GM19463 (cell line): ENCODE measurements around the gene PTPRK.
A peak's percentile ranks its signal among the peaks of the same experiment; 100 is the strongest.

ENCODE experiments used
- ATAC-seq: cut with Tn5 transposase; IDR thresholded peaks from one replicate; pipeline ENCODE4 v1.9.1; 2021; ENCODE audit warnings: mild to moderate bottlenecking, moderate library complexity; ENCODE audit not compliant: unreplicated experiment

Gene PTPRK

DNA sequence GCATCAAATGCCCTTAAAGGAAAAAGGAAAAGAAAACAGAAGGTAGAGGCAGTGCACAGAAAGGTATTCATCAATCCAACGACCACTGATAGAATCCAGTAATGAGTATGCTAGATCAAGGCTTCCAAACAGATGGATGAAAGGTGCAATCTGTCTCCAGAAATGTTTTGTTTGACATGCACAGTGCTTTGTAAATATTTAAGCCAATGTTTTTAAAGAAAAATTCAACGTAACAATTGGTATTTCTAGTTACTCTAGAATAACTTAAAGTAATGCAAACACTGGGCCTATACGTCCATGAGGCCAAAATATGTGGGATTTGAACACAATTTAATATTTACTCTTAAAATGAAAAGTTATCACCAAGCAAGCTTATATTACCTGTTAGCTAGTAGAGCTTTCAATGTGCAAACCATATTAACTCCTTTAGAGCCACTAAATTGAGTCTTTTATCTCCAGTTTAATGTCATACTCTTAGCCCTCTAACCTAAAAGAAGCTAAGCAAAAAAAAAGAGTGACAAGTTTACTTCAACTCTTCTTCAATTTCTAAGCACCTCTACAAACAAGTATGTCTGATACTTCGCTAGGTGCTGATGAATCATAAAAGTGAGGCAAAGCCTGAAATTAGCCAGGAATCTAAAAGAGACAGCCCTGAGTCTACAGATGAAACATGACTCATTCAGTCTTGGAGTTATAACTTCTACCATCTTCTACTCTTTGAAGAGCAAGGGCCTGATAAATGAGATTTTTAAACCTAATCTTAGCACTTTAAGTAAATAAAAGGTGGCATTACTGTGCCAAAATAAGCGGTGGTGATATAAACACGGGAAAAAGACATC, 169.8 kb downstream of the PTPRK start:
- ATAC-seq = no peak

DNA sequence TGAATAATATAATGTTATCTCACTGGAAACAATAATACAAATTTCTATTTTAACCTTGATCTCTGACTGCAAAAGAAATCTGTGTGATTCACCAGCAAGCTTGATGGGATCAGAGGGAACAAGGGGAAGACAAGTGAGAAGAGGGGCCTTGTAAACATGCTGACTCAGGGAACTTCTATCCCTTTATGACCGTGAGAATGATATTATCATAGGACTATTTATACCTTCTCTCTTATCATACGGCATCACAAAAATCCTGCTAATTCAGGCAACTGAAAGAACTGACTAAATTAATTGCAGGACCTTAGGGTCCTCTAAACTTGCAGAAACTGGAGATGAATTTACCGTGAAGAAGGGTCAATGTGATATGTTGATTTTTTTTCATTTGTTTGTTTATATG, 173.3 kb downstream of the PTPRK start:
- ATAC-seq = no peak

DNA sequence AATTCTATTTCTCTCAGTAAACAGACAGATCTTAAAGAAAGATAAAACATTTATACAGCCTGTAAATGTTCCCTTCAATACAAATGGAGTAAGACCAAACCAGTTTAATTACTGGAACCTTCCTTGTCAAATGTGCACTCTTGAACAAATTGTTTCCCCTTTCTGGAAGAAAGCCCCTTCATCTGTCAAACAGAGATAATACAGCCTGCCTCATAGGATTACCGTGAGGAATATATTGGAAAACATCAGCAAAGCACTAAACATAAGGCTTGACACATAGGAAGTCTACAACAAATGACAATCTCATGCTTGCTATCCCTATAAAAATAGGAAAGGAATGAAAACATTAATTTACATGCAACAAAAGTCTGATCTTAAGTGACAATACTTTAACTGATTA, 173.8 kb downstream of the PTPRK start:
- ATAC-seq = no peak

DNA sequence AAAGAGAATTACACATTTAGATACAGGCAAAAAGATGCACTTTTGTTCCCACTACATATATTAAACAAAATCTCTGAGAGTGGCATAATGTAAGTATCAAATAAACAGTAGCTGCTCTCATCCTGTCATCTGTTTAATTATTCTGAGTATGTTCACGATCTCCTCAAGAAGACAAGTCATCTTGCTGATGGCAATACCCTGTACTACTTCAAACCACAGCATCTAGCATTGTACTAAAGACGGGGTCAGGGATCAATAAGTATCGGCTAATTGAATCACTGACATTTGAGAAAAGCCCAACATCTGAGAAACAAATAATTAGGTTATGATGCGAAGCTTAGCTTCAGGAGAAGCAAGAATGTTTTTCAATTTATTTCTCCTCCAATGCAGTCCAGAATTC, 175.1 kb downstream of the PTPRK start:
- ATAC-seq = no peak

DNA sequence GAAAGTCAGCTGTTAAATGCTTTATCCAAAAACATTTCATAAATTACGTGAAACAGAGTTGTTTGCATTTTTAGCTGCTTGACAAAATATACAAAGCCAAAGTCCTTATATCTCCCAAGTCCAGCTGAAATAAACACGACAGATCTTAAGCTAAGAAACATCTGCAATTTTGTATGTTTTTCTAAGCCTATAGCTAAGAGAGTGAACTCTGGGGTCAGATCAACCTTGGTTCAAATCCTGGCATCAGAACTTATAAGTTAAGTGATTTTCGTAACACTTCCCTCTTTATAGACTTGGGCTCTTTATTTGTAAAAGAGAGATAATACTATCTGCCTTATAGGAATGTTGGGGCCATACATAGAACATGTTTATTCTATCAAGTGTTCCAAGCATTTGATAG, 176.7 kb downstream of the PTPRK start:
- no peak for ATAC-seq

DNA sequence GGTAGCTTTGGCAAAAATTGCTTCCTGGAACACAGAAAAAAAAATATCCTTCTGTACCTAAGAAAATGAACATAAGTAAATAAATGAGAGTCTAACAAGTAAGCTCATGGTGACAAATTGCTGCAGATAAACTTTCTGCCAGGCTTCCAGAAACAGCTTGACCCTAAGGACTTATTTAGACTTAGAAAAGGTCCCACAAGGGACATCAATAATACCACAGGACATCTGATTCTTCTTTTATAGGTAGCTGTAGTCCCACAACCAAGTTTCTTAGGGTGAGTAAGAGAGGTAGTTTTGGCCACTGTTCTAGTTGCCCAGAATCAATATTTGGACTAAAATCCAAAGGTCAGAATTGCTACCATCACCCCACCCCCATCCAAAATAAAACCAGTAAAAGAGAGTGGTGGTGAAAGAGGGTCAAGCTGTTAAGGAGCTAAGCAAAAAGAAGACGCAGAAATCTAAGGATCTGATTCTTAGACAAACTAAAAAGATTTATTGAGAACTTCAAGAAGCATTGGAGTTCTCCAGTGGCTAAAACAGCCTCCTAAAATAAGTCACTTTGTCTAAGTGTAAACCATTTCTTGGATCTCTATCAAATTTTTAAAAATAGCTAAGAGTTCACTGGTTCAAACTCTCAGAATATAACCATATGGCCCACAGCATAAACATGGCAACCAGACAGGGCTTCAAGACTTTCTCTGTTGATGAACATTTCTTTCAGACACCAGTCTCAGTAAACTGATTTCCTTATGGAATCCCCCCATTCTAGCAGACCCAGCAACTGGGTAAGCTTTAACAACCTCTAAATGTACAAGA, 180.6 kb downstream of the PTPRK start:
- no peak for ATAC-seq

DNA sequence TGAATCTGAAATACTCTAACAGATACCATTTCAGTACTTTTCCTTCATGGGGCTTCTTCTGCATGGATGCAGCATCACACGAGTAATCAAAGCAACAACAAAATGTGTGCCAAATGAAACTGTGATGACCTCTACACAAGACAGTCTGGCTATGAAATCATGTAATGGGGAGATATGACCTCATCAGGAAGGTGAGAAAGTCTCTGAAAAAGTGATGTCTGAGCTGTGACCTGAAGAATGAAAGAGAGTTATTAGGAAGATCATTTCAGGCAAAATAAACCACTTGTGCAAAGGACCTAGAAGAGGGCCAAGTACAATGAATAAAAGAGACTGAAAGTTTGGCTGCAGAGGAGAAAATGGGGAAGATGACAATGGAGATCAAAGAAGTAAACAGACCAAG, 182.8 kb downstream of the PTPRK start:
- ATAC-seq = no peak

DNA sequence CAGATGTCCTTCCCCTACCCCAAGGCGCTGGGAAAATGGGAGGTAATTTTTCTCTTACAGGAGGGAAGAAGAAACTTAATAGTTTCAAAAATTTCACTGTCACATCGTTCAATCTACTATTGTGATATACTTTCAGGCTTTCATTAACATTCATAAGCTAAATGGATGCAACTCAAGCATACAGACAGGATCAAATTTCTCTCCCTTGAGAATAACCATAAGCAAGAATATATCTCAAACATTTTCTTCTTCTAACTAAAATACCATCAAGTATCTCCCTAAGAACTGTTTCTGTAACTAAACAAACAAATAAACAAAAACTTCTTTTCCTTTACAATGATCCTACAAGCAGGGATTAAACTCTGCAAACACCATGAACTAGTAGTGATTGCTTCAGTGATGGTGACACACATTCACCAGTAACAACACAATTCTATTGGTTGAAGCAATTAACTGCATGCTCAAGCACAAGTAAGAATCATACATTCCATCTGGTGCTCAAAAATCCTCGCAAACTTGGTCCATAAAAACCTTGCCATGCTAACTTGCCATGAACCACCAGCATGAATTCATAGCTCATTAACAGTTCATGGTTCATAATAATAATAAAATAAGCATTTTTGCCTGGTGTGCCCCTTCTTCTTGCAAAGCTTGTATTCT, 183.8 kb downstream of the PTPRK start:
- no peak for ATAC-seq

DNA sequence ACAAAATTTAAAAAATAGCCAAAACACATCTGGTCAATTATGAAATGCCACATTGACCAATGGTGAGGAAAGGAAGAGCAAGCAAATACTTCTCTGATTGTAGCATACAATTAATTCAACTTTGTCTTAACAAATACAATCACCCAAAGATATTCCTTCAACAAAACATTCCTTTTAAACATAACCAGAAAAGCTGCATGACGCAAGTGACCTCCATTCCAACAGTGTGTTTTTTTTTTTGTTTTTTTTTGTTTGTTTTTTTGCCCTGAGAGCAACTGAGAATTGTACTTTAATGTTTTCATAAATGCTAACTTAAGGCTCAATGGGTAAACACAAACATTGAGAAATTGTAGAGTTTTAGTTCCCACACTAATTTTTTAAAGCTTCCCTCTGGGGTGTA, 184.4 kb downstream of the PTPRK start:
- ATAC-seq = no peak

DNA sequence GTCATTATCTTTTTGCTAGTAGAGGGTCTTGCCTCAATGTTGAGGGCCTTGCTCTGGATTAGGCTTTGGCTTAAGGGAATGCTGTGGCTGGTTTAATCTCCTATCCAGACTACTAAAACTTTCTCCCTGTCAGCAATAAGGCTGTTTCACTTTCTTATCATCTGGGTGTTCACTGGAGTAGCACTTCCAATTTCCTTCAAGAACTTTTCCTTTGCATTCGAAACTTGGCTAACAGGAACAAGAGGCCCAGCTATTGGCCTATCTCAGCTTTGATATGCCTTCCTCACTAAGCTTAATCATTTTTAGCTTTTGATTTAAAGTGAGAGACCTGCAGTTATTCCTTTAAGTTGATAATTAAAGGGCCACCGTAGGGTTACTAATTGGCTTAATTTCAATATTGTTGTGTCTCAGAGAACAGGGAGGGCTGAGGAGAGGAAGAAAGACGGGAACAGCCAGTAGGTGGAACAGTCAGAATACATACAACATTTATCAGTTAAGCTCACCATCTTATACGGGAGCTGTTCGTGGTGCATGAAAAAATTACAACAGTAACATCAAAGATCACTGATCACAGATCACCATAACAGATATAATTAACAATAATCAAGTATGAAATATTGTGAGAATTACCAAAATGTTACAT, 186.7 kb downstream of the PTPRK start:
- ATAC-seq = no peak

DNA sequence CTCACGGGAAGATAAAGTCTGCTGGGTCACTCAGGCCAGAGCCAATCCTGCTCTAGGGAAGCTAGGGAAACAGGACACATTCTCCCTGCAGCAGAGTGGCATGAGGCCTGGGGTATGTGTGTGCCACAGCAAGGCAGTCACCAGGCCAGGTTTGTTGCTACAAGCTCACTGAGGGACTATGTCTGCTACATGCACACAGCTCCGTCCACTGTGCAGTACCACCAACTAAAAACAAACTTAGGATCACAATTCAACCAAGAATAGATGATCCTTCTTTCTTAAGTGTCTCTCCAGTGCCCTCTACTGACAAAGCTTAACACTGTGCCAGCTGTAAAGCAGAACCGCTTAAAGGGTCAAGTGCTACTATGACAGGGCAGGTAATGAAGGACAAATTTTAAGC, 192.5 kb downstream of the PTPRK start:
- no peak for ATAC-seq

DNA sequence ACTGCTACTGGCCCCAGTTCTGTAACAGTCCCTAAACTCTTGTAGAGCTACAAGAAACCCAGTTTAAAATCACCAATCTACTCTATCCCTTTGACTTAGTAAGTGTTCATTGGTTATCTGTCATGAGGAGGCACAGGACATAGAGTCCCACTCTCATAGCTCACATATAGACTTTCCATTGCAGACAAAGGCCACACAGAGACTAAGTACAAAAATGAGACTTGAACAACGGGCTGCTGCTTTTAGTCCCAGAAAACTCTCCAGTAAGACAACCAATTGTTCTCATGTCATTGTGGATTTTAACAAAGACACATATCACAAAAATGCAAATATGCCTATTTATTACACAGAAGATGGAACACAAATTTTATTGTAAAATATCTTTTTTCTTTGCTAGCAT, 197.4 kb downstream of the PTPRK start:
- no peak for ATAC-seq

DNA sequence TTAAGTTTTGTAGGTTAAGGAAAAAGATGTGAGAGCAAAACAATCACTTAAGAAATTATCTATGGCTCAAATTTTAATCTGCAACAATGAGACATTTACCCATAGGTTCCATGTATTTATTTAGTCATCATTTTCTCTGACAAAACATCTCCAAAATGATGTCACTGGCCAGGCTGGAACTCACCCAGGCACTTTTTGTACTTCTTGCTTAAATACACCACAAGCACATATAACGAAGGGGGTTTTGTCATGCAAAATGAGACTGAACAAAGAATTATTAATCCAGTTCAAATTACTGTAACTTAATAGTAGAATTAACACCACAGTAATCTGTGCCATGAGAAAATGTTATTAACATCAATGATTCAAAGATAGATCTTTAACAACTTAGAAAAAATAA, 200.5 kb downstream of the PTPRK start:
- ATAC-seq = no peak

DNA sequence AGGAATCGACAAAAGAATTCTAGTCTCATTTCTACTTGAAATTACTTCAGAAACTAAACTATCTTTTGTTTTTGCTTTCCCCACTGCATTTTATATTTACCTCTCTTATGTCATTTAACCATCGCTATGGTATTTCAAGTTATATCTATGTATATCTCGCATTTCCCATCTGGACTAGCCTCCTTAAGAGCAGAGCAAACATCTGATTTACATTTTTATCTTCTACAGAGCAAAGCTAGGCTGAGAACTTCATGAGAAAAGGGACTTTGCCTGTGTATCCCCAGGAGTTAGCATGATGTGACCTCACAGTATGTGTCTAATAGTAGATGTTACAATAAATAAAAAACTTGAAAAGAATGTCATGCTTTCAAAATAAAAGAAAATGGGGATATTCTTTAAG, 201.2 kb downstream of the PTPRK start:
- no peak for ATAC-seq

DNA sequence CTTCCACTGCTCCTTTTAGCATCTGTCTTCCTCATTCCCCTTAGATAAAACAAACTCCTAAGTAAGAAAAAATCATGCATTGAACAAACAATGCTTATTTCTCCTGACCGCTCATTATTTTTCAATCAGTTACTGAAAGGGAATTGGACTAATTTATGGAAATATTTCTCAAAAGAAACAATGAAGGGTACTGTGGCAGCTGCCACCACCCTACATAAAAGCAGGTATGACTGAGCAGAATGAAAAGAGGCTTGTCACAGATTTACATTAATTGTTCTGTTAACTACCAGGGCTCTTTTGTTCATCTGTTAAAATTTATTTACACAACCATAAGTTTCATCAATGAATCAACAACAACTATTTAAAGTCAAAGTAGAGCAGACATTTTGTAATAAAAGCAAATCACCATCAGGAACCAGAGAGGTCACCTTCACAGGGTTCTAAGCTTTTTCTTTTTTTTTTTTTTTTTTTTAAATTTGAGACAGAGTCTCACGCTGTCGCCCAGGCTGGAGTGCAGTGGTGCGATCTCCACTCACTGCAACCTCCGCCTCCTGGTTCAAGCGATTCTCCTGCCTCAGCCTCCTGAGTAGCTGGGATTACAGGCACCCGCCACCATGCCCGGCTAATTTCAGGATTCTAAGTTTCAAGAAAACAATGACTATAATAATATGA, 204.0 kb downstream of the PTPRK start:
- ATAC-seq = no peak

DNA sequence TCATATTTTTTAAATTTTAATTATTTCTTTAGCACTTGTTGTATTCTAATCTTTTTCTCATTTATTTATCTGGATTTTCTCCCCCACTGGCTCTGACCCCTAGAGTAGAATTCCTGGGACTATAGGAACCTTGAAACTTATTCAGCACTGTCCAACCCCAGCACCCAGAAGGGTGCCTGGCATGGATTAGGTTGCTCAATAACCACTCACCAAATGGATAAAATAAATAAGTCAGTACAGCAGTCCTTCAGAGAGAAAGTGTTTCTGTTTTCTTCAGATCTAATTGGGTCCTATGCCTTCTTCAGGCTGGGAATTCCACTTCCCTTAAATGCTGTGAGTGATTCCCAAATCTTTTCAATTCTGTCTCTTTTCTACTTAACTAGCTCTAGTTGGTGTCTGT, 206.2 kb downstream of the PTPRK start:
- ATAC-seq = no peak

DNA sequence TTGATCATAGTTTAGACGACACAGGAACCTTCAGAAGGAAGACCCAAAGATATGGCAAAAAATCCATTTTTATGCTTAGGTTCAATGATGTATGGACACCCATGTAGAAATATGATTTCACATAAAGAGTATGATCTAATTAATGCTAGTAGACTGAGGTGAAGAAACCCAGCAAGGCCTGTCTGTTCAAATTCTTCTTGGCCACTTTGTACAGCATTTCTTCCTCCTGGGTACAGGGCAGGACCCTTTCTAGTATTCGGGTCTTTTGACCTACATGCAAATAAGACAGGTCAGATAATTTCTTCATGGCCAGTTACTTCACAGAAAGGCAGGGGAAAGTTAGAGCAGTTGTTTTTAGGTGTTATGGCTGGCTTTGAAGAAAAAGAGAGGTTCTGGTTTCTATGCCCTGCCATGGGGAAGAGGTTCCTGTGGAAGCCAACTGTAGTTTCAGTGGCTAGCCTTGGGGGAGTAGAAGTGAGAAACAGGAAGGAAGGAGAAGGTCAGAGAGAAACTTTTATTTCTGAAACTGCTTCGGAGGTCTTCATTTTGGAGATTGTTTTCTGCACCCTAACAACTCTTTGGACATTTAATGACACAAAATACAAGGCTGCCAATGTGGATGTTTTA, 208.3 kb downstream of the PTPRK start:
- peak; percentile 69 for ATAC-seq

DNA sequence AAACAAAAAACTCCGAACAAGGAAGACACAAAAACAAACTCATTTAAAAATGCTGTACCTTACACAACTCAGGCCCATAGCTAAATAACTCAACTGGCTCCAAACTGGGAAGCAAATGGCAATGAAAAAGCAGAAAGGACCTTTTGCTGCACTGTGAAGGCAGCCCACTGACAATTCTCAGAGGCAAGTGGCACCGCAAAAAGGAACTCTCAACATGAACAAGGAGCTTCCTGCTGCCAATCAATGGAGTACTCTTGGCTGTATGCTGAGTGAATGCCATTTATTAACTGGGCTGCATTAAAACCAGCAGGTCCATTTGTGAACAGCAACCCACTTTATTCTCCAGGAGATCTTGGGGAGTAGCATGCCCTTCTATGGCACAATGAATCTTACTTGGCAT, 209.9 kb downstream of the PTPRK start:
- ATAC-seq = no peak

DNA sequence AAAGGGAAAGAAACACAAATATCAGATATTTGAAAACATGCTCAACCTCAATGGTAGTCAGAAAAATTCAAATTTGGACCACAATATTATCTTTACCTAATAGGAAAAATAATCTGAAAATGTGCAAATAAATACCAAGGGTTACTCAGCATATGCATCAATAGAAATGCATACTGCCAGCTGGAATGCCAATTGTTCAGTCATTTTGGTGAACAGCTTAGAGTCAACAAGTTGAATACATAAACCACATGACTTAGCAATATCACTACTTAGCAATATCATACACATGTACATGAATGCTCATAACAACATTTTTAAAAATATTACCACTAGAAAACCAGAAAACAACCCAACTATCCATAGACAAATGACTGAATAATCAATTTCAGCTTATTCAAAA, 212.7 kb downstream of the PTPRK start:
- ATAC-seq = no peak

DNA sequence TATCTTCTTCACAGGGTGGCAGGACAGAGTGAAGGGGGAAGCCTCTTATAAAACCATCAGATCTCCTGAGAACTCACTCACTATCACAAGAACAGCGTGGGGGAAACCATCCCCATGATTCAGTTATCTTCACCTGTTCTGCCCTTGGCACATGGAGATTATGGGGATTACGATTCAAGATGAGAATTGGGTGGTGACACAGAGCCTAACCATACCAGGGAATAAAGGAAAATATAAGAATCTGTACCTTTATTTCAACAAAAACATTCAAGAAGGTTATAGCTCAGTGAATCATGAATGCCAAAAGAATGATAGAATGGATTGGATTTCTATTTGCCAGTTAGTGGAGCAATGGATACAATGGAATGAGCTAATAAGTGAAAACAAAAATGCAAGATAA, 214.4 kb downstream of the PTPRK start:
- ATAC-seq = no peak
